HepG2 (cell line): ENCODE measurements around the gene INO80. TPM values are rescaled to one million over a fixed set of nuclear protein-coding genes. Genes with fewer than 3 reads are reported as not detected.

Experiments
- ATAC-seq: fragments of 200-7000 bp; cut with Tn5 transposase; 3 replicates; pipeline ENCODE4 v1.9.1; 2020; ENCODE audit warnings: mild to moderate bottlenecking, moderate library complexity
- BruUV-seq: library from RNA; stranded (reverse); fragments of 400-500 nt; replicated peaks from 2 replicates; lab custom pipeline; 2021; lab: Mats Ljungman, UMichigan
- CTCF ChIA-PET: fragments of 300-600 bp; formaldehyde crosslinking; extraction: SDS; loops from one replicate; lab custom pipeline; 2021; ENCODE audit warnings: low total read pairs, inconsistent platforms, low intra/inter-chr PET ratio; lab: Yijun Ruan, JAX
- POLR2A ChIA-PET: fragments of 350-600 bp; sonication (Branson Sonifier 250); formaldehyde crosslinking; loops from one replicate; lab custom pipeline; 2020; ENCODE audit warnings: antibody characterized with exemption, inconsistent platforms; lab: Yijun Ruan, JAX
- DNase-seq: peaks from one replicate; pipeline ENCODE4 v3.0.0-alpha.2; 2015; ENCODE audit warnings: low spot score
- FAIRE-seq: peaks from 3 replicates; lab custom pipeline; 2011; peaks lifted over from hg19 to GRCh38; lab: Jason Lieb, UNC
- H2AFZ ChIP-seq: one replicate; pipeline ENCODE4 v1.6.1; 2011; ENCODE audit warnings: low read length, inconsistent platforms
- H3K27ac ChIP-seq: fragments of 300-600 bp; 3 replicates; pipeline ENCODE4 v1.8.0; 2011; ENCODE audit warnings: mixed run types, mild to moderate bottlenecking, mixed read lengths, low read length, inconsistent platforms; ENCODE audit not compliant: insufficient read depth; ENCODE audit errors: extremely low read length
- H3K27me3 ChIP-seq, 2 experiments: fragments of 200-600 bp in 1 of 2; 2 replicates in 1 of 2; 3 replicates in 1 of 2; pipeline versions ENCODE4 v1.6.0 to v1.8.0; 2011; ENCODE audit warnings: low read length in 2 of 2, mild to moderate bottlenecking in 2 of 2, moderate library complexity in 2 of 2, inconsistent platforms in 1 of 2; ENCODE audit not compliant: insufficient read depth in 2 of 2, control insufficient read depth in 1 of 2
- H3K36me3 ChIP-seq, 2 experiments: fragments of 200-600 bp in 1 of 2; replicated peaks in 1 of 2; 2 replicates in 1 of 2; 3 replicates in 1 of 2; pipeline versions ENCODE4 v1.5.1 to v1.8.0; 2011; ENCODE audit warnings: low read length in 2 of 2, inconsistent platforms in 1 of 2; ENCODE audit not compliant: insufficient read depth in 2 of 2, control insufficient read depth in 1 of 2
- H3K4me1 ChIP-seq: 2 replicates; pipeline ENCODE4 v1.5.1; 2012; ENCODE audit warnings: low read length, inconsistent platforms; ENCODE audit not compliant: insufficient read depth
- H3K4me2 ChIP-seq: 2 replicates; pipeline ENCODE4 v1.6.0; 2011; ENCODE audit warnings: low read depth, low read length, inconsistent platforms
- H3K4me3 ChIP-seq, 3 experiments: fragments of 200-600 bp in 1 of 3; sonication (generic), shearing (Covaris generic) in 1 of 3; replicated peaks in 1 of 3; 2 replicates each; pipeline ENCODE4 v1.5.1; 2011 to 2016; ENCODE audit warnings: low read length in 3 of 3, inconsistent platforms in 2 of 3, low read depth in 2 of 3, mild to moderate bottlenecking in 2 of 3, control low read depth in 1 of 3, mixed read lengths in 1 of 3; ENCODE audit not compliant: insufficient read depth in 1 of 3
- H3K79me2 ChIP-seq: one replicate; pipeline ENCODE4 v1.6.1; 2011; ENCODE audit warnings: low read length, inconsistent platforms; ENCODE audit not compliant: insufficient read depth
- H3K9ac ChIP-seq: 2 replicates; pipeline ENCODE4 v1.6.0; 2011; ENCODE audit warnings: mild to moderate bottlenecking, low read depth, low read length, inconsistent platforms; ENCODE audit not compliant: insufficient read depth
- H3K9me3 ChIP-seq: 2 replicates; pipeline ENCODE4 v1.5.1; 2012; ENCODE audit warnings: mild to moderate bottlenecking, low read length
- H4K20me1 ChIP-seq: 2 replicates; pipeline ENCODE4 v1.6.0; 2011; ENCODE audit warnings: inconsistent platforms, mild to moderate bottlenecking, low read length, moderate library complexity; ENCODE audit not compliant: insufficient read depth
- CREB1 ChIP-seq, 2 experiments: fragments of 450-650 bp in 1 of 2; IDR thresholded peaks; 2 replicates each; pipeline ENCODE4 v1.6.1; 2016 to 2017; ENCODE audit warnings: control low read depth in 1 of 2, mild to moderate bottlenecking in 1 of 2, missing compliant biosample characterization in 1 of 2, missing genetic modification characterization in 1 of 2
- CREBL2 ChIP-seq: sonication (generic); formaldehyde crosslinking; IDR thresholded peaks from 2 replicates; pipeline ENCODE4 v1.8.1; 2023; ENCODE audit warnings: missing genetic modification reagents, mild to moderate bottlenecking, borderline replicate concordance
- CREM ChIP-seq, 2 experiments: sonication (generic) in 1 of 2; formaldehyde crosslinking in 1 of 2; IDR thresholded peaks; 2 replicates each; pipeline versions ENCODE4 v1.4.0 to v1.6.1; 2016 to 2020; ENCODE audit warnings: antibody characterized with exemption in 1 of 2, mild to moderate bottlenecking in 1 of 2, missing genetic modification reagents in 1 of 2
- DDIT3 ChIP-seq: sonication (generic); formaldehyde crosslinking; IDR thresholded peaks from 2 replicates; pipeline ENCODE4 v1.4.0; 2020; ENCODE audit warnings: mild to moderate bottlenecking, missing genetic modification reagents
- DR1 ChIP-seq: sonication (generic); formaldehyde crosslinking; IDR thresholded peaks from 2 replicates; pipeline ENCODE4 v1.8.0; 2021; ENCODE audit warnings: mild to moderate bottlenecking, missing genetic modification reagents, inconsistent platforms
- ERF ChIP-seq: IDR thresholded peaks from 2 replicates; pipeline ENCODE4 v1.6.1; 2018; ENCODE audit warnings: missing biosample characterization, missing genetic modification reagents
- FOXK2 ChIP-seq: fragments of 450-650 bp; IDR thresholded peaks from 2 replicates; pipeline ENCODE4 v1.6.1; 2016
- HNRNPLL ChIP-seq: fragments of 200-400 bp; formaldehyde crosslinking; IDR thresholded peaks from 2 replicates; pipeline ENCODE4 v1.6.1; 2017; ENCODE audit warnings: mild to moderate bottlenecking, low read depth, low read length; ENCODE audit not compliant: poor library complexity, severe bottlenecking
- POGZ ChIP-seq: sonication (generic); formaldehyde crosslinking; IDR thresholded peaks from 2 replicates; pipeline ENCODE4 v1.4.0; 2020; ENCODE audit warnings: mild to moderate bottlenecking, missing genetic modification reagents
- REL ChIP-seq: sonication (generic); formaldehyde crosslinking; conservative IDR thresholded peaks from 2 replicates; pipeline ENCODE4 v1.8.0; 2022; ENCODE audit warnings: mild to moderate bottlenecking, missing genetic modification reagents, moderate library complexity
- RNF2 ChIP-seq: fragments of 450-650 bp; conservative IDR thresholded peaks from 2 replicates; pipeline ENCODE4 v1.6.1; 2016; ENCODE audit warnings: low read depth
- SP5 ChIP-seq: IDR thresholded peaks from 2 replicates; pipeline ENCODE4 v1.6.1; 2016; ENCODE audit warnings: low read depth, borderline replicate concordance
- ZC3H4 ChIP-seq: sonication (generic); formaldehyde crosslinking; IDR thresholded peaks from 2 replicates; pipeline ENCODE4 v1.4.0; 2020; ENCODE audit warnings: missing genetic modification reagents, borderline replicate concordance
- ZIK1 ChIP-seq: sonication (generic); formaldehyde crosslinking; IDR thresholded peaks from 2 replicates; pipeline ENCODE4 v1.5.0; 2020; ENCODE audit warnings: mild to moderate bottlenecking, low read depth, missing genetic modification reagents, borderline replicate concordance
- ZNF33A ChIP-seq: sonication (generic); formaldehyde crosslinking; IDR thresholded peaks from 2 replicates; pipeline ENCODE4 v1.5.1; 2020; ENCODE audit warnings: missing genetic modification reagents, mild to moderate bottlenecking, moderate library complexity, borderline replicate concordance
- ZNF556 ChIP-seq: sonication (generic); formaldehyde crosslinking; IDR thresholded peaks from 2 replicates; pipeline ENCODE4 v1.4.0; 2020; ENCODE audit warnings: mild to moderate bottlenecking, missing genetic modification reagents, borderline replicate concordance
- ZNF709 ChIP-seq: sonication (generic); formaldehyde crosslinking; IDR thresholded peaks from 2 replicates; pipeline ENCODE4 v1.5.0; 2020; ENCODE audit warnings: mild to moderate bottlenecking, missing genetic modification reagents
- ZSCAN30 ChIP-seq: sonication (generic); formaldehyde crosslinking; IDR thresholded peaks from 2 replicates; pipeline ENCODE4 v1.5.0; 2020; ENCODE audit warnings: mild to moderate bottlenecking, missing genetic modification reagents
- WGBS: methylation state at CpG from one replicate; pipeline ENCODE4 v1.1.6; 2017; ENCODE audit warnings: low lambda C conversion rate; 5-methylcytosine and 5-hydroxymethylcytosine counted together
- in situ Hi-C: cut with HindIII; loops from 2 replicates; pipeline ENCODE4 v1.10.0; 2017; ENCODE audit warnings: low pct_unique_long_range_greater_than_20kb; ENCODE audit not compliant: extremely low pct_ligation_motif_present
- intact Hi-C: fragments of 100-400 bp; cut with micrococcal nuclease; formaldehyde crosslinking; loops from one replicate; pipeline ENCODE4 v1.10.0; 2022; ENCODE audit not compliant: unreplicated experiment
- polyA plus RNA-seq, 8 experiments: library from polyadenylated mRNA; depleted of rRNA in 3 of 8; stranded (reverse) in 7 of 8; unstranded in 1 of 8; fragments of >200 nt; fragmentation: Illumina TruSeq in 4 of 8; extraction: Trizol in 4 of 8; gene quantifications; 2 replicates each; pipeline versions ENCODE4 v1.2.1 to v1.2.3, GENCODE V29; 2011 to 2016; ENCODE audit warnings: low read depth in 4 of 8, missing spikeins in 1 of 8, mixed read lengths in 1 of 8; ENCODE audit not compliant: insufficient read depth in 1 of 8
- total RNA-seq, 5 experiments: library from RNA; depleted of rRNA; stranded (reverse); fragments of >200 nt; fragmentation: Illumina TruSeq; extraction: Trizol; gene quantifications; 2 replicates each; pipeline ENCODE4 v1.2.3, GENCODE V29; 2016; ENCODE audit warnings: low read depth in 1 of 5

Gene INO80
- total and polyA plus RNA-seq, 2 of the 13 experiments (the other 11 are each of a cell fraction or from before 2014, with no cell fraction given) = 3.6 to 14.8 TPM

DNA sequence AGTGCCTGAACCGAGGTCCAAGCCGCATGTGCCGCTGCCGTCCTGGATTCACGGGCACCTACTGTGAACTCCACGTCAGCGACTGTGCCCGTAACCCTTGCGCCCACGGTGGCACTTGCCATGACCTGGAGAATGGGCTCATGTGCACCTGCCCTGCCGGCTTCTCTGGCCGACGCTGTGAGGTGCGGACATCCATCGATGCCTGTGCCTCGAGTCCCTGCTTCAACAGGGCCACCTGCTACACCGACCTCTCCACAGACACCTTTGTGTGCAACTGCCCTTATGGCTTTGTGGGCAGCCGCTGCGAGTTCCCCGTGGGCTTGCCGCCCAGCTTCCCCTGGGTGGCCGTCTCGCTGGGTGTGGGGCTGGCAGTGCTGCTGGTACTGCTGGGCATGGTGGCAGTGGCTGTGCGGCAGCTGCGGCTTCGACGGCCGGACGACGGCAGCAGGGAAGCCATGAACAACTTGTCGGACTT lies 179.8 kb downstream of the INO80 start (continued):
- TF ChIP-seq CREM (IDR thresholded peaks at IDR 0.05) = no peak
- no peak for TF ChIP-seq CREM (CRISPR knock-in tag; IDR thresholded peaks at IDR 0.05)
- no peak for TF ChIP-seq ZNF33A (CRISPR knock-in tag)

GRCh38 chr15:40934457-40934856 lies 181.6 kb downstream of the INO80 start:
- H2AFZ ChIP-seq = no peak overlapping the region
- in situ Hi-C loops = no loop called here
- TF ChIP-seq SP5 = no peak
- no peak for TF ChIP-seq ZNF556
- no peak for TF ChIP-seq DR1 (CRISPR knock-in tag)
- TF ChIP-seq DDIT3 (CRISPR knock-in tag) = no peak
- no peak for TF ChIP-seq ZIK1 (CRISPR knock-in tag)
- no peak for TF ChIP-seq HNRNPLL
- no peak for TF ChIP-seq CREB1 (IDR thresholded peaks at IDR 0.05)
- TF ChIP-seq CREB1 (CRISPR knock-in tag; IDR thresholded peaks at IDR 0.05) = no peak
- no peak for TF ChIP-seq ZSCAN30 (CRISPR knock-in tag)
- no peak for TF ChIP-seq ZNF709 (CRISPR knock-in tag)
- no peak for TF ChIP-seq RNF2
- no peak for TF ChIP-seq ERF (CRISPR knock-in tag)
- no peak for TF ChIP-seq CREBL2 (CRISPR knock-in tag)
- no peak for TF ChIP-seq ZC3H4 (CRISPR knock-in tag)
- no peak for TF ChIP-seq FOXK2
- no peak for TF ChIP-seq REL (CRISPR knock-in tag)
- no peak for TF ChIP-seq POGZ
- H3K4me3 ChIP-seq = no peak overlapping the region
- no peaks in the 10 kb centered on the region for H3K79me2 ChIP-seq
- no peak overlapping the region for H3K9ac ChIP-seq
- H3K27me3 ChIP-seq = peaks cover 4 to 24% of the 10 kb centered on the region in 2 experiments
- H3K27ac ChIP-seq = no peak overlapping the region
- no peaks in the 10 kb centered on the region for H3K9me3 ChIP-seq
- DNase-seq (no peak), FAIRE-seq (no peak), ATAC-seq (no peak)
- intact Hi-C loops = no loop called here
- peaks cover 85% of the 10 kb centered on the region for H3K4me1 ChIP-seq
- no TSS peak for BruUV-seq
- 43% methylated on average over 3 of the region's 6 CpGs for WGBS
- POLR2A ChIA-PET = no interaction called here
- H3K36me3 ChIP-seq = no peaks in the 10 kb centered on the region
- no peaks in the 10 kb centered on the region for H4K20me1 ChIP-seq
- H3K4me2 ChIP-seq = no peak overlapping the region
- CTCF ChIA-PET = no interaction called here
